ENCODE data around the gene C7orf57. TPM values are rescaled to one million over a fixed set of nuclear protein-coding genes. Genes with fewer than 3 reads are reported as not detected.

The C7orf57 gene
- total RNA-seq, 1 donor from 2014 or later, result not detected

- Mint-ChIP-seq H3K4me1 (ENCODE audit: low read depth) (peaks cover 10% of the 10 kb centered on the region), H3K27me3 (ENCODE audit: low read depth) (peaks cover 27% of the 10 kb centered on the region), H3K27ac (ENCODE audit: unreplicated experiment) (no peak overlapping the region), H3K4me3 (ENCODE audit: unreplicated experiment) (no peak overlapping the region), H3K9me3 (ENCODE audit: low read depth) (peaks cover 20% of the 10 kb centered on the region), H3K36me3 (ENCODE audit: low read depth) (peaks cover 9% of the 10 kb centered on the region)
- DNase-seq (ENCODE audit: low spot score), result no peak
- TF ChIP-seq, protein P1, sequence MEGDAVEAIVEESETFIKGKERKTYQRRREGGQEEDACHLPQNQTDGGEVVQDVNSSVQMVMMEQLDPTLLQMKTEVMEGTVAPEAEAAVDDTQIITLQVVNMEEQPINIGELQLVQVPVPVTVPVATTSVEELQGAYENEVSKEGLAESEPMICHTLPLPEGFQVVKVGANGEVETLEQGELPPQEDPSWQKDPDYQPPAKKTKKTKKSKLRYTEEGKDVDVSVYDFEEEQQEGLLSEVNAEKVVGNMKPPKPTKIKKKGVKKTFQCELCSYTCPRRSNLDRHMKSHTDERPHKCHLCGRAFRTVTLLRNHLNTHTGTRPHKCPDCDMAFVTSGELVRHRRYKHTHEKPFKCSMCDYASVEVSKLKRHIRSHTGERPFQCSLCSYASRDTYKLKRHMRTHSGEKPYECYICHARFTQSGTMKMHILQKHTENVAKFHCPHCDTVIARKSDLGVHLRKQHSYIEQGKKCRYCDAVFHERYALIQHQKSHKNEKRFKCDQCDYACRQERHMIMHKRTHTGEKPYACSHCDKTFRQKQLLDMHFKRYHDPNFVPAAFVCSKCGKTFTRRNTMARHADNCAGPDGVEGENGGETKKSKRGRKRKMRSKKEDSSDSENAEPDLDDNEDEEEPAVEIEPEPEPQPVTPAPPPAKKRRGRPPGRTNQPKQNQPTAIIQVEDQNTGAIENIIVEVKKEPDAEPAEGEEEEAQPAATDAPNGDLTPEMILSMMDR (IDR thresholded peaks at IDR 0.05), result no peak
These were observed 18.7 kb upstream of the C7orf57 start for GRCh38 chr7:48016641-48017040.

- H3K4me1 Mint-ChIP-seq (ENCODE audit: low read depth), result peaks cover 10% of the 10 kb centered on the region
- TF ChIP-seq, protein P1 (IDR thresholded peaks at IDR 0.05), result no peak
- H3K36me3 Mint-ChIP-seq (ENCODE audit: low read depth), result peaks cover 9% of the 10 kb centered on the region
- peaks cover 28% of the 10 kb centered on the region for H3K9me3 Mint-ChIP-seq (ENCODE audit: low read depth)
- no peak overlapping the region for H3K27ac Mint-ChIP-seq (ENCODE audit: unreplicated experiment)
- no peak for DNase-seq (ENCODE audit: low spot score)
- peaks cover 30% of the 10 kb centered on the region for H3K27me3 Mint-ChIP-seq (ENCODE audit: low read depth)
- no peak overlapping the region for H3K4me3 Mint-ChIP-seq (ENCODE audit: unreplicated experiment)
These were observed 17.7 kb upstream of the C7orf57 start for GRCh38 chr7:48017674-48018073.

GRCh38 chr7:48025624-48026023 is 9.7 kb upstream of the C7orf57 start:
- H3K36me3 Mint-ChIP-seq (ENCODE audit: low read depth), result peaks cover 5% of the 10 kb centered on the region
- peaks cover 31% of the 10 kb centered on the region for H3K9me3 Mint-ChIP-seq (ENCODE audit: low read depth)
- no peak overlapping the region for H3K4me3 Mint-ChIP-seq (ENCODE audit: unreplicated experiment)
- H3K4me1 Mint-ChIP-seq (ENCODE audit: low read depth), result no peaks in the 10 kb centered on the region
- DNase-seq (ENCODE audit: low spot score), result no peak
- H3K27me3 Mint-ChIP-seq (ENCODE audit: low read depth), result peaks cover 51% of the 10 kb centered on the region
- TF ChIP-seq, protein P1 (IDR thresholded peaks at IDR 0.05), result no peak
- H3K27ac Mint-ChIP-seq (ENCODE audit: unreplicated experiment), result no peak overlapping the region

GRCh38 chr7:48028938-48029337 is 6.4 kb upstream of the C7orf57 start, which contains the start of gene SUN3:
TSS of gene SUN3 (minus strand) at chr7:48029107. CDS start at chr7:48028938, 169 bp downstream.
- Mint-ChIP-seq H3K36me3 (ENCODE audit: low read depth) (peaks cover 3% of the 10 kb centered on the region), H3K4me1 (ENCODE audit: low read depth) (no peaks in the 10 kb centered on the region), H3K4me3 (ENCODE audit: unreplicated experiment) (no peak within 1 kb of the TSS), H3K27me3 (ENCODE audit: low read depth) (peaks cover 51% of the 10 kb centered on the region), H3K9me3 (ENCODE audit: low read depth) (peaks cover 10% of the 10 kb centered on the region), H3K27ac (ENCODE audit: unreplicated experiment) (no peak within 1 kb of the TSS)
- DNase-seq (ENCODE audit: low spot score), result no peak
- TF ChIP-seq, protein P1 (IDR thresholded peaks at IDR 0.05), result no peak

GRCh38 chr7:48031111-48031510 is 4.2 kb upstream of the C7orf57 start:
- H3K36me3 Mint-ChIP-seq (ENCODE audit: low read depth), result no peaks in the 10 kb centered on the region
- H3K27me3 Mint-ChIP-seq (ENCODE audit: low read depth), result peaks cover 48% of the 10 kb centered on the region
- no peak overlapping the region for H3K4me3 Mint-ChIP-seq (ENCODE audit: unreplicated experiment)
- H3K4me1 Mint-ChIP-seq (ENCODE audit: low read depth), result peaks cover 5% of the 10 kb centered on the region
- H3K9me3 Mint-ChIP-seq (ENCODE audit: low read depth), result peaks cover 4% of the 10 kb centered on the region
- no peak overlapping the region for H3K27ac Mint-ChIP-seq (ENCODE audit: unreplicated experiment)
- TF ChIP-seq, protein P1 (IDR thresholded peaks at IDR 0.05), result no peak
- no peak for DNase-seq (ENCODE audit: low spot score)
